Omental fat pad (tissue), 4 donors: Measurements from ENCODE around the gene CIPC. TPM values are rescaled to one million over a fixed set of nuclear protein-coding genes. Genes with fewer than 3 reads are reported as not detected.

Experiments used
- ATAC-seq: fragments of 150-250 bp; one replicate; pipeline ENCODE4 v1.9.1; 2016; ENCODE audit warnings: mild to moderate bottlenecking, moderate library complexity; ENCODE audit not compliant: low FRiP score
- DNase-seq: peaks from one replicate; pipeline ENCODE4 v3.0.0-alpha.2; 2019; ENCODE audit warnings: low spot score
- total RNA-seq, 4 donors: library from RNA; depleted of rRNA; stranded (reverse); fragments of >200 nt; gene quantifications; one replicate each; pipeline ENCODE4 v1.1.0, GENCODE V29; 2016
- TF ChIP-seq, protein P1 (sequence below), 3 donors: fragments of 450-650 bp; IDR thresholded peaks; one replicate each; pipeline ENCODE4 v1.5.1; 2016 to 2017; ENCODE audit warnings: antibody characterized with exemption in 3 of 3, mild to moderate bottlenecking in 3 of 3, moderate library complexity in 2 of 3

CIPC gene
- total RNA-seq, 4 donors from 2014 or later = 34.2 to 47.3 (median 40.3) TPM

DNA sequence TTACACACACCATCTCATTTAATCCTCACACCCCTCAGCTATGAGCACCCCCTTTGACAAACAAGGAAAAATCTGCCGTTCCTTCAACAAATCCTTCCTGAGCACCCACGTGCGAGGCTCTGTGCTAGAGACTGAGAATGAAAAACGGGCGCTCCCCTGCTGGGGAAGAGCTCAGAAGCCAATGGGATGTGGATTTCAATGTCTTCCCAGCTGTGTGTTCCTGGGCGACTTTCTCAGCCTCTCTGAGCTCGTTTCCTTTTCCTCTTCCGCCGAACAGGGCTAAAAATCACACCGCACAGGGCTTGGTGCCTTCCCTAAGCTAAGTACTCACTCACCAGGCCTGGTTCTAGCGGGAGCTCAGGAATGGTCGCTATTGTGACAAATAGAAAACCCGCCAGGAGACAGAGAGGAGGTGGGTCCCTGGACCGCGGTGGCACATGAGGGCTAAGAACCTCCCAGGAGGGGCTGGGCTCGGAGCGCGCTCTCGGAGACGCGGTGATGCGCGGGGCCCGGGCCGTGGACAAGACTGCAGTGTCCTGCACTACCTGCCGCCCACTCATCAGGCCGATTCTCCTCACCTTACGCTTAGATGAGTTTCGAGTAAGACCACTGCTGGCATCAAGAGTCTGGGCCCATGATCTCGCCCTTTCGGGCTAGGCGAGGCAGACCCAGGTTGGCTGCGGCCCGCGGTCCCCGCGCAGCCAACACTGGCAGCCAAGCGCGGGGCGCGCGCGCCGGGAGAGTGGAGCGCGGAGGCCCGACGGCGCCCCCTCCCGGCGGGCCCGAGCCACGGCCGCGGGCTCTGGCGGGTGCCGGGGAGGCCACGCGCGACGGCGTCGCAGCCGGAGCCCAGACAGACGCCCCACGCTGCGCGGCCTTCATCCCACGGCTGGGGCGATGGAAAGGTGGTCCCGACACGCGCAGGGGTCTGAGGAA lies 26.6 kb downstream of the CIPC start:
- TF ChIP-seq, protein P1, sequence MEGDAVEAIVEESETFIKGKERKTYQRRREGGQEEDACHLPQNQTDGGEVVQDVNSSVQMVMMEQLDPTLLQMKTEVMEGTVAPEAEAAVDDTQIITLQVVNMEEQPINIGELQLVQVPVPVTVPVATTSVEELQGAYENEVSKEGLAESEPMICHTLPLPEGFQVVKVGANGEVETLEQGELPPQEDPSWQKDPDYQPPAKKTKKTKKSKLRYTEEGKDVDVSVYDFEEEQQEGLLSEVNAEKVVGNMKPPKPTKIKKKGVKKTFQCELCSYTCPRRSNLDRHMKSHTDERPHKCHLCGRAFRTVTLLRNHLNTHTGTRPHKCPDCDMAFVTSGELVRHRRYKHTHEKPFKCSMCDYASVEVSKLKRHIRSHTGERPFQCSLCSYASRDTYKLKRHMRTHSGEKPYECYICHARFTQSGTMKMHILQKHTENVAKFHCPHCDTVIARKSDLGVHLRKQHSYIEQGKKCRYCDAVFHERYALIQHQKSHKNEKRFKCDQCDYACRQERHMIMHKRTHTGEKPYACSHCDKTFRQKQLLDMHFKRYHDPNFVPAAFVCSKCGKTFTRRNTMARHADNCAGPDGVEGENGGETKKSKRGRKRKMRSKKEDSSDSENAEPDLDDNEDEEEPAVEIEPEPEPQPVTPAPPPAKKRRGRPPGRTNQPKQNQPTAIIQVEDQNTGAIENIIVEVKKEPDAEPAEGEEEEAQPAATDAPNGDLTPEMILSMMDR (IDR thresholded peaks at IDR 0.05) = peak in 1 of 3 donors; percentile 44
- peak; percentile 63 for ATAC-seq
- DNase-seq = no peak

DNA sequence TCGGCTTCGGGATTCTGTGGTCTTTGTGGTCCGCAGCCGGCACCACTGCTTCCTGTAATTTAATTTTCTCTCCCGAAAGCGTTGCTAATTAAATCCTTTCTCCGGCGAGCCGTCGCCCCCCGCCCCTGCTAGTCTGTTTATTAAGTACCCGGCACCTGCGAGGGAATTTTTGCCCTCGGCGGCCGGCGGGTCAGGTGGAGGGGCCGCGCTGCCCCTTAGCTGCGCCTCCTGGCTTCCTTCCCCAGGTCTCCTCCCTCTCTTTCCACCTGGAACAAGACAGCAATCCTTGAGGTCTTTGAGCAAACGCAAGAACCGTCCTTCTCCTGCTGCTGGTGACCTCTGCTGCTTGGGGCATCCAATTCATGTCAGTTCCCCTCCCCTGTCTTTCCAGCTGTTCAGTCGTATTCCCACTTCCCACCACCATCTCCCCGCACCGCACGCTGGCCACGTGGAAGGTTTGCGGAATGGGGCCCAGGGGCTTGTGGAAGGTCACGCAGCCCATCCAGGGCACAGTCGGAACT lies 27.3 kb downstream of the CIPC start:
- ATAC-seq = no peak
- no peak for DNase-seq
- TF ChIP-seq, protein P1 (IDR thresholded peaks at IDR 0.05) = no peak

DNA sequence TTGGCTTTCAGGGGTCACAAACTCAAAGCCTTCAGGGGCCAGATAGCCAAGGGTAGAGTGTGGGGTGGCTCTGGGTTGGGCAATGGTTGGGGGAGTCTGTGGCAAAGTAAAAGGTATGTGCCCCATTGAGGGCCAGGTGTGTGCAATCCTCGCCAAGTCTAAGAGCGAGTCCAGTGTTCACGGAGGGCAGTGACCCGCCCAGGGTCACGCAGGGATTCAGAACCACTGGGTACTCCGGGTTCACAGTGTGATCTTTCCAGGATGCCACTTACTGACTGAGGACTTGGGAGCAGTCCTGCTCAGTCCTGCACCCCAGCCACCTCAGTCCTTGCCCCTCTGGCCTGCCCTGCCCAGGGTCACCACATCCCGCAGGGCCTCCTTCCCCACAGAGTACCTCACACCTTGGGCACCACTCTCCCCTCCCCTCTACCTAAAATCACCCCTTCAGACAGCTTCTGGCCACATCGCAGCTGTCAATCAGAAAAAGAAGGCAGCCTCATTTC lies 27.8 kb downstream of the CIPC start:
- DNase-seq = no peak
- TF ChIP-seq, protein P1 (IDR thresholded peaks at IDR 0.05) = no peak
- ATAC-seq = no peak

DNA sequence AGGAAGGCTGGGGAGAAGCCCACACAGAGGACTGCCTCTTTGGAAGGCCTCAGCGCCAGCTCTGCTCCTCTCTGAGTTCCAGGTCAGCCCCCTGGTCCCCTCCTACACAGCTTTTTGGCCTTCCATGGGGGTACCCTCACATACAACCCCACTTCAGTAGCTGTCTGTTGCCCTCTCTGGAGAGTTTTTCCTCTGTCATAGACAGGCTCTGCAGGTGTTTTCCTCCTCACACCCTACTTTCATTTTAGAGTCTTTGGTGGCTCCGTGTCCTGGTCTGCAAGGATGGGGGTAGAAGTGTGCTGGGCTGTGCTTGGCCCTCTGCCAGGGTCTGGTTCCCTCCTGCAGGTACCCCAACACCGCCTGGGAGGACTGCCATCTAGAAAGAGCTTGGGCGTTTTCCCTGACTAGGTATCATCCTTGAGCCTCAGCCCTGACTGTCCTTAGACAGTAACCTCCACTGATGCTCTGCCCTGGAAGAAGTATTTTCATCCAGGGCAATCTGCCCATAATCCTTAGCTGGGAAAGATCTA lies 28.5 kb downstream of the CIPC start:
- DNase-seq = no peak
- TF ChIP-seq, protein P1 (IDR thresholded peaks at IDR 0.05) = no peak
- no peak for ATAC-seq

DNA sequence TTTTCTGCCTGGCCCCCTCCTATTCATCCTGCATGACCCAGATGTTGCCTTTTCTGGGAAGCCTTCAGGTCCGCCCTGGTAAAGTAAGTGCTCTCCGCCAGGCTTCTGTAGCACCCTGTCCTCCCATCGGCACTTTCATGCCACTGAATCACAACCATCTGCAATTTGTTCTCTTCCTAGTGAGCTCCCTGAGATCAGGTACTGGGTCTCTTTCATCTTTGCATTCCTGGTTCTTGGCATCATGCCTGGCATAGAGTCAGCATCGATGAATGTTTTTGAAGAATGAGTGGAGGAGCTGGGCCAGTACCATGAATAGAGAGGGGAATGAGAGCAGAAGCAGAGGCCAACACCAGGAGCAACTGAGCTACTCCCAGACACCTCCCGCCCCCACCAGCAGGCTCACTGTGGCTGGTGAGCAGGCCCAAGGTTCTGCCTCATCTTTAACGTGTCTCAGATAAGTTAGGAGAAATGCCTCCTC lies 30.4 kb downstream of the CIPC start:
- ATAC-seq = peak; percentile 55
- DNase-seq = no peak
- TF ChIP-seq, protein P1 (IDR thresholded peaks at IDR 0.05) = no peak

DNA sequence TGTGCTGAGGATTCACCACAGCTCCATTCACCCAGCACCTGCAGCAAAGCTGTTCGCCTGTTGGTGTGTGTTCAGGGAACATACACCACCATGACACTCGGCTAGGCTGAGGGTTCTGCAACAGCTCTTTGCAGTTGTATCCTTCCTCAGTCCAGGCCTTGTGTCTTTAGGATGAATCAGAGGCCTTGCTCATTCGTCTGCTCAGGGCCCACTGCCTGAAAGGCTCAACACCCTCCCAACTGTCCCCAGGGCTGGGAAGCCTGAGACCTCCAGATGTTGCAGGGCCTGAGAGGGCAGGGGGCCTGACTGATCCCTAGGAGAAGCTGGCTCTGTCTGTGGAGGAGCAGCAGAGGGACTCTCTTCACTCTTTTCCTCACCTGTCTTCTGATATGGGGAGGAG lies 32.3 kb downstream of the CIPC start:
- TF ChIP-seq, protein P1 (IDR thresholded peaks at IDR 0.05) = no peak
- DNase-seq (no peak), ATAC-seq (no peak)
